OCI-LY7 (cell line): ENCODE measurements around the gene ADPRS.

Source experiments
- CTCF ChIP-seq: fragments of 200-600 bp; sonication (generic); conservative IDR thresholded peaks from 2 replicates; pipeline ENCODE4 v1.5.1; 2014; ENCODE audit warnings: mild to moderate bottlenecking, antibody characterized with exemption, low read length, moderate library complexity, mixed read lengths
- EZH2phosphoT487 ChIP-seq: fragments of 200-600 bp; sonication (generic); IDR thresholded peaks from 2 replicates; pipeline ENCODE4 v1.6.1; 2018; ENCODE audit warnings: low read depth, borderline replicate concordance, mild to moderate bottlenecking, mixed run types, antibody characterized with exemption, low read length, moderate library complexity, mixed read lengths

GRCh38 chr1:36137226-36137625 lies 48.5 kb downstream of the ADPRS start:
- TF ChIP-seq CTCF (no peak), EZH2phosphoT487 (no peak)
